Right cardiac atrium (tissue), 5 donors: Measurements from ENCODE around the gene MVB12A. TPM values are rescaled to one million over a fixed set of nuclear protein-coding genes. Genes with fewer than 3 reads are reported as not detected.

Source experiments
- ATAC-seq, 2 donors: fragments of 200-7000 bp; cut with Tn5 transposase; one replicate each; pipeline versions ENCODE4 v1.8.0 to v1.9.1; 2020; ENCODE audit warnings: moderate library complexity in 2 of 2, mild to moderate bottlenecking in 1 of 2
- DNase-seq, 3 donors: peaks; one replicate each; pipeline ENCODE4 v3.0.0-alpha.2; 2020
- H3K27ac ChIP-seq: one replicate; pipeline ENCODE4 v1.5.1; 2013; ENCODE audit warnings: mild to moderate bottlenecking, low read length, control low read depth, moderate library complexity
- H3K27me3 ChIP-seq: one replicate; pipeline ENCODE4 v1.6.1; 2013; ENCODE audit not compliant: control insufficient read depth, insufficient read depth
- H3K4me1 ChIP-seq: one replicate; pipeline ENCODE4 v1.6.1; 2013; ENCODE audit warnings: low read length; ENCODE audit not compliant: control insufficient read depth, insufficient read depth
- H3K4me3 ChIP-seq: one replicate; pipeline ENCODE4 v1.5.1; 2013; ENCODE audit warnings: low read length, control low read depth
- H3K9me3 ChIP-seq: one replicate; pipeline ENCODE4 v1.6.1; 2013; ENCODE audit warnings: low read length; ENCODE audit not compliant: control insufficient read depth
- whole genome bisulfite sequencing: extraction: QIAGEN DNeasy Blood & Tissue Kit; methylation state at CpG from one replicate; pipeline ENCODE4 v1.1.7; 2013; 5-methylcytosine and 5-hydroxymethylcytosine counted together
- intact Hi-C, 4 donors: fragments of 100-400 bp; cut with DNase I; formaldehyde crosslinking; loops; one replicate each; pipeline versions ENCODE4 v1.11.0 to v1.14.0; 2022 to 2023
- long read RNA-seq, 4 donors: library from polyadenylated mRNA; unstranded; transcript quantifications; one replicate each; pipeline ENCODE4 v2.0.0, GENCODE V29; 2020 to 2021
- polyA plus RNA-seq: library from polyadenylated mRNA; stranded (reverse); fragments of 200-250 nt; gene quantifications from one replicate; pipeline ENCODE4 v1.2.3, GENCODE V29; 2013
- total RNA-seq, 4 donors: library from RNA; stranded (reverse); fragmentation: NEBNext Ultra II Directional; extraction: Animal tissue kit (Norgen Biotek cat#: 25700); gene quantifications; one replicate each; pipeline ENCODE4 v1.2.1, GENCODE V29; 2021
- donor health status: healthy with polysubstance abuse.
- donor health status: DM: no; HTN: yes; CAD: no.
- donor health status: DM: no; HTN: no; CAD: no.
- donor health status: DM: no; HTN: yes; CAD: no; lungs with severe emphysema.
- donor health status: DM: yes; HTN: yes; CAD: no.

Gene MVB12A
- 10 to 100 TPM; 20.6 to 27.2 (median 23.4) TPM for total RNA-seq
- polyA plus RNA-seq: 30.5 TPM
- long read RNA-seq, donor 1, transcript MVB12A-201 (9 exons, 2,223 nt): major isoform, 23 of 26 reads
- long read RNA-seq, donor 1, partial matches to known transcripts: 1 of 26 reads
- long read RNA-seq, donor 1, other reads (novel, unspliced or antisense): 1 of 26 reads
- long read RNA-seq, donor 2, transcript MVB12A-201 (9 exons, 2,223 nt): major isoform, 17 of 22 reads
- long read RNA-seq, donor 2, partial matches to known transcripts: 0 of 22 reads
- long read RNA-seq, donor 2, other reads (novel, unspliced or antisense): 1 of 22 reads
- long read RNA-seq, donor 3, transcript MVB12A-201 (9 exons, 2,223 nt): major isoform, 38 of 46 reads
- long read RNA-seq, donor 3, partial matches to known transcripts: 0 of 46 reads
- long read RNA-seq, donor 3, other reads (novel, unspliced or antisense): 7 of 46 reads
- long read RNA-seq, donor 4, transcript MVB12A-201 (9 exons, 2,223 nt): major isoform, 17 of 22 reads
- long read RNA-seq, donor 4, partial matches to known transcripts: 1 of 22 reads
- long read RNA-seq, donor 4, other reads (novel, unspliced or antisense): 3 of 22 reads

- DNase-seq: peak; percentile 98 to 99 (median 99)
- Histone ChIP-seq H3K9me3 (no peaks in the 10 kb centered on the region), H3K4me1 (no peaks in the 10 kb centered on the region), H3K27ac (peak within 1 kb of the TSS; percentile 75), H3K4me3 (peak within 1 kb of the TSS; percentile 59), H3K27me3 (no peaks in the 10 kb centered on the region)
- WGBS: under 1% methylated on average over 85 of the region's 85 CpGs
- intact Hi-C loops: no loop called here
- peak; percentile 97 to 99 for ATAC-seq
These were observed at the start of gene MVB12A for GRCh38 chr19:17419621-17420474. TSS of gene MVB12A (plus strand) at chr19:17420047. CDS start at chr19:17420136, 89 bp downstream.

- Histone ChIP-seq H3K4me3 (no peak within 1 kb of the TSS), H3K27me3 (no peaks in the 10 kb centered on the region), H3K4me1 (no peaks in the 10 kb centered on the region), H3K9me3 (no peaks in the 10 kb centered on the region), H3K27ac (no peak within 1 kb of the TSS)
- ATAC-seq (peak; percentile 88 to 94), DNase-seq (peak; percentile 80 to 89 (median 87))
- intact Hi-C loops: no loop called here
- 44% methylated on average over 39 of the region's 39 CpGs for WGBS
These were observed 42.8 kb upstream of the MVB12A start, which contains the start of gene PLVAP for GRCh38 chr19:17376935-17377600. TSS of gene PLVAP (minus strand) at chr19:17377342. CDS start at chr19:17377288, 54 bp downstream.

GRCh38 chr19:17378271-17378670 lies 41.6 kb upstream of the MVB12A start:
- no peak for DNase-seq
- H3K27me3 ChIP-seq: no peaks in the 10 kb centered on the region
- 66% methylated on average over 13 of the region's 13 CpGs for WGBS
- no peaks in the 10 kb centered on the region for H3K4me1 ChIP-seq
- no peak for ATAC-seq
- no peak overlapping the region for H3K27ac ChIP-seq
- H3K9me3 ChIP-seq: no peaks in the 10 kb centered on the region
- intact Hi-C loops: no loop called here
- no peak overlapping the region for H3K4me3 ChIP-seq

- 30% methylated on average over 14 of the region's 14 CpGs for WGBS
- intact Hi-C loops: no loop called here
- ATAC-seq (no peak), DNase-seq (peak in 1 of 3 donors; percentile 66)
- H3K27me3 ChIP-seq: no peaks in the 10 kb centered on the region
- no peaks in the 10 kb centered on the region for H3K9me3 ChIP-seq
- H3K27ac ChIP-seq: no peak overlapping the region
- H3K4me1 ChIP-seq: no peaks in the 10 kb centered on the region
- no peak overlapping the region for H3K4me3 ChIP-seq
These were observed 40.6 kb upstream of the MVB12A start for GRCh38 chr19:17379221-17379631.

- intact Hi-C loops: loop anchor here in 2 of 4 donors (10.0 kb wide), 1 partner anchor 86 kb away; no protein-coding TSS in a partner anchor
- Histone ChIP-seq H3K27me3 (no peaks in the 10 kb centered on the region), H3K4me3 (no peak overlapping the region), H3K27ac (no peak overlapping the region), H3K4me1 (no peaks in the 10 kb centered on the region), H3K9me3 (no peaks in the 10 kb centered on the region)
- DNase-seq: peak in 1 of 3 donors; percentile 30
- WGBS: 94% methylated on average over 5 of the region's 5 CpGs
- ATAC-seq: no peak
These were observed 39.3 kb upstream of the MVB12A start for GRCh38 chr19:17380426-17381138.

GRCh38 chr19:17385878-17386611 lies 33.8 kb upstream of the MVB12A start:
- H3K4me1 ChIP-seq: no peaks in the 10 kb centered on the region
- 30% methylated on average over 20 of the region's 20 CpGs for WGBS
- H3K4me3 ChIP-seq: no peak overlapping the region
- intact Hi-C loops: loop anchor here in 3 of 4 donors (2.0 to 10.0 kb wide), 3 partner anchors 39 to 91 kb away; no protein-coding TSS in a partner anchor
- ATAC-seq (peak; percentile 48 to 77), DNase-seq (peak; percentile 78 to 88 (median 88))
- no peak overlapping the region for H3K27ac ChIP-seq
- no peaks in the 10 kb centered on the region for H3K27me3 ChIP-seq
- H3K9me3 ChIP-seq: no peaks in the 10 kb centered on the region

GRCh38 chr19:17389288-17389687 lies 30.6 kb upstream of the MVB12A start:
- DNase-seq: no peak
- H3K27me3 ChIP-seq: no peaks in the 10 kb centered on the region
- no peaks in the 10 kb centered on the region for H3K4me1 ChIP-seq
- H3K9me3 ChIP-seq: no peaks in the 10 kb centered on the region
- 55% methylated on average over 1 of the region's 1 CpG for WGBS
- no peak for ATAC-seq
- no peak overlapping the region for H3K27ac ChIP-seq
- intact Hi-C loops: loop anchor here in 3 of 4 donors (5.0 to 10.0 kb wide), 2 partner anchors 42 to 94 kb away; no protein-coding TSS in a partner anchor
- H3K4me3 ChIP-seq: no peak overlapping the region

GRCh38 chr19:17389957-17390664 lies 29.7 kb upstream of the MVB12A start:
- no peaks in the 10 kb centered on the region for H3K9me3 ChIP-seq
- DNase-seq: peak in 1 of 3 donors; percentile 58
- ATAC-seq: no peak
- intact Hi-C loops: loop anchor here in 3 of 4 donors (5.0 to 10.0 kb wide), 4 partner anchors 43 to 95 kb away; partner anchors contain the start of gene NXNL1 (in 1 of the 3)
- 7% methylated on average over 37 of the region's 37 CpGs for WGBS
- H3K27ac ChIP-seq: no peak overlapping the region
- peak overlapping the region; percentile 42 for H3K4me3 ChIP-seq
- H3K27me3 ChIP-seq: no peaks in the 10 kb centered on the region
- H3K4me1 ChIP-seq: no peaks in the 10 kb centered on the region
